H1 (cell line): ENCODE measurements around the gene IPO7. TPM values are rescaled to one million over a fixed set of nuclear protein-coding genes. Genes with fewer than 3 reads are reported as not detected.

Source experiments
- CTCF ChIA-PET: fragments of 300-600 bp; sonication (Branson Sonifier 250); formaldehyde crosslinking; loops from one replicate; lab custom pipeline; 2021; ENCODE audit not compliant: partially characterized antibody; lab: Charles Lee
- POLR2A ChIA-PET: fragments of 300-600 bp; sonication (Branson Sonifier 250); formaldehyde crosslinking; loops from one replicate; lab custom pipeline; 2021; ENCODE audit warnings: inconsistent platforms; ENCODE audit not compliant: partially characterized antibody; lab: Charles Lee
- DNase-seq, 2 experiments: peaks; one replicate each; pipeline versions ENCODE4 v3.0.0 to v3.0.0-alpha.2; 2010 to 2022; ENCODE audit warnings: low spot score in 2 of 2, low read depth in 1 of 2, mixed read lengths in 1 of 2
- FAIRE-seq: peaks from 2 replicates; lab custom pipeline; 2011; peaks lifted over from hg19 to GRCh38; lab: Jason Lieb, UNC
- H2AFZ ChIP-seq: 2 replicates; pipeline ENCODE4 v1.8.1; 2012; ENCODE audit warnings: low read length, inconsistent platforms
- H2AK5ac ChIP-seq: 2 replicates; pipeline ENCODE4 v1.6.1; 2013; ENCODE audit warnings: low read depth, low read length
- H2BK120ac ChIP-seq: replicated peaks from 2 replicates; pipeline ENCODE3; 2013; ENCODE audit warnings: low read depth, low read length, inconsistent platforms
- H2BK12ac ChIP-seq: 2 replicates; pipeline ENCODE4 v1.6.1; 2013; ENCODE audit warnings: low read depth, low read length
- H2BK15ac ChIP-seq: 2 replicates; pipeline ENCODE4 v1.6.1; 2013; ENCODE audit warnings: low read length
- H2BK20ac ChIP-seq: 2 replicates; pipeline ENCODE4 v1.6.1; 2013; ENCODE audit warnings: low read length
- H2BK5ac ChIP-seq: 2 replicates; pipeline ENCODE4 v1.6.1; 2013; ENCODE audit warnings: low read depth, low read length
- H3K14ac ChIP-seq: 2 replicates; pipeline ENCODE4 v1.6.1; 2013; ENCODE audit warnings: inconsistent platforms; ENCODE audit not compliant: insufficient read length
- H3K18ac ChIP-seq: 2 replicates; pipeline ENCODE4 v1.6.1; 2013; ENCODE audit warnings: low read length; ENCODE audit errors: extremely low read depth
- H3K23ac ChIP-seq: 2 replicates; pipeline ENCODE4 v1.6.1; 2013; ENCODE audit warnings: inconsistent platforms; ENCODE audit not compliant: insufficient read length
- H3K23me2 ChIP-seq: 2 replicates; pipeline ENCODE4 v1.6.1; 2013; ENCODE audit warnings: low read depth, low read length
- H3K27ac ChIP-seq: 2 replicates; pipeline ENCODE4 v1.6.1; 2011; ENCODE audit warnings: low read depth, low read length, inconsistent platforms
- H3K27me3 ChIP-seq, 4 experiments: replicated peaks in 1 of 4; 1 replicate in 1 of 4; 2 replicates in 3 of 4; pipeline versions ENCODE4 v1.6.1 to v1.8.1; 2011 to 2013; ENCODE audit warnings: low read length in 3 of 4, mild to moderate bottlenecking in 3 of 4, inconsistent platforms in 2 of 4, mixed read lengths in 2 of 4, moderate library complexity in 1 of 4; ENCODE audit not compliant: control insufficient read depth in 3 of 4, insufficient read depth in 3 of 4; ENCODE audit errors: extremely low read depth in 1 of 4
- H3K36me3 ChIP-seq, 4 experiments: 2 replicates each; pipeline versions ENCODE4 v1.6.1 to v1.8.1; 2011 to 2013; ENCODE audit warnings: mild to moderate bottlenecking in 4 of 4, low read length in 3 of 4, moderate library complexity in 2 of 4, control low read depth in 1 of 4, inconsistent platforms in 1 of 4; ENCODE audit not compliant: insufficient read depth in 4 of 4, control insufficient read depth in 2 of 4
- H3K4ac ChIP-seq: replicated peaks from 2 replicates; pipeline ENCODE3; 2013; ENCODE audit warnings: low read length, low read depth, mixed read lengths, inconsistent platforms; ENCODE audit not compliant: insufficient read length
- H3K4me1 ChIP-seq, 4 experiments: replicated peaks in 1 of 4; 1 replicate in 1 of 4; 2 replicates in 3 of 4; pipeline versions ENCODE4 v1.6.1 to v1.8.1; 2011 to 2013; ENCODE audit warnings: low read length in 3 of 4, inconsistent platforms in 2 of 4, mixed read lengths in 1 of 4; ENCODE audit not compliant: insufficient read depth in 4 of 4, control insufficient read depth in 3 of 4
- H3K4me2 ChIP-seq, 2 experiments: 2 replicates each; pipeline versions ENCODE4 v1.6.1 to v1.8.1; 2011 to 2013; ENCODE audit warnings: low read depth in 2 of 2, low read length in 2 of 2, control low read depth in 1 of 2, inconsistent platforms in 1 of 2, mild to moderate bottlenecking in 1 of 2; ENCODE audit not compliant: insufficient read depth in 1 of 2
- H3K4me3 ChIP-seq, 4 experiments: fragments of 200-600, 300-600 bp in 1 of 4; sonication (generic), shearing (Covaris generic), sonication (Bioruptor Twin) in 1 of 4; 2 replicates each; pipeline versions ENCODE4 v1.5.1 to v1.8.1; 2011 to 2016; ENCODE audit warnings: low read length in 4 of 4, low read depth in 3 of 4, control low read depth in 2 of 4, inconsistent platforms in 2 of 4, mild to moderate bottlenecking in 2 of 4, mixed read lengths in 1 of 4, moderate library complexity in 1 of 4; ENCODE audit not compliant: insufficient read depth in 2 of 4; ENCODE audit errors: extremely low read depth in 1 of 4
- H3K56ac ChIP-seq: replicated peaks from 2 replicates; pipeline ENCODE3; 2013; ENCODE audit warnings: low read depth, mild to moderate bottlenecking, mixed read lengths, low read length, inconsistent platforms; ENCODE audit not compliant: insufficient read length
- H3K79me1 ChIP-seq: 2 replicates; pipeline ENCODE4 v1.6.1; 2013; ENCODE audit warnings: low read depth, low read length, control low read depth
- H3K79me2 ChIP-seq, 2 experiments: 2 replicates each; pipeline versions ENCODE4 v1.6.1 to v1.8.1; 2012 to 2013; ENCODE audit warnings: low read length in 2 of 2, mild to moderate bottlenecking in 2 of 2, inconsistent platforms in 1 of 2; ENCODE audit not compliant: insufficient read depth in 2 of 2, control insufficient read depth in 1 of 2
- H3K9ac ChIP-seq, 4 experiments: replicated peaks in 1 of 4; 1 replicate in 1 of 4; 2 replicates in 3 of 4; pipeline versions ENCODE4 v1.6.1 to v1.8.1; 2011 to 2013; ENCODE audit warnings: low read depth in 3 of 4, low read length in 3 of 4, control low read depth in 2 of 4, mild to moderate bottlenecking in 2 of 4, moderate library complexity in 2 of 4, inconsistent platforms in 1 of 4; ENCODE audit errors: extremely low read depth in 1 of 4
- H3K9me3 ChIP-seq, 2 experiments: 2 replicates each; pipeline versions ENCODE4 v1.6.1 to v1.8.1; 2012 to 2013; ENCODE audit warnings: mild to moderate bottlenecking in 2 of 2, moderate library complexity in 2 of 2, control low read depth in 1 of 2, inconsistent platforms in 1 of 2, low read depth in 1 of 2, low read length in 1 of 2, mixed read lengths in 1 of 2; ENCODE audit not compliant: insufficient read depth in 2 of 2
- H4K20me1 ChIP-seq, 2 experiments: replicated peaks in 1 of 2; 2 replicates each; pipeline versions ENCODE3 to v1.8.1; 2011 to 2013; ENCODE audit warnings: inconsistent platforms in 2 of 2, low read length in 2 of 2, mild to moderate bottlenecking in 1 of 2; ENCODE audit not compliant: insufficient read depth in 2 of 2, control insufficient read depth in 1 of 2
- H4K5ac ChIP-seq: 2 replicates; pipeline ENCODE4 v1.6.1; 2013; ENCODE audit warnings: low read length, low read depth, mixed read lengths, inconsistent platforms; ENCODE audit not compliant: insufficient read length
- H4K8ac ChIP-seq: 2 replicates; pipeline ENCODE4 v1.8.0; 2013; ENCODE audit warnings: mild to moderate bottlenecking, moderate library complexity, low read length, inconsistent platforms; ENCODE audit not compliant: insufficient read depth; ENCODE audit errors: extremely low read depth
- H4K91ac ChIP-seq: replicated peaks from 2 replicates; pipeline ENCODE3; 2013; ENCODE audit warnings: low read length, mixed read lengths, inconsistent platforms; ENCODE audit not compliant: insufficient read length
- BCL11A ChIP-seq, 2 experiments: IDR thresholded peaks; one replicate each; pipeline ENCODE4 v1.6.1; 2011; ENCODE audit warnings: low read depth in 2 of 2, low read length in 2 of 2, mild to moderate bottlenecking in 2 of 2
- CREB1 ChIP-seq: IDR thresholded peaks from 2 replicates; pipeline ENCODE4 v1.6.1; 2012; ENCODE audit warnings: inconsistent platforms
- EGR1 ChIP-seq: IDR thresholded peaks from 2 replicates; pipeline ENCODE4 v1.6.1; 2011; ENCODE audit warnings: low read depth, low read length, borderline replicate concordance
- EZH2 ChIP-seq: fragments of 200-600 bp; sonication (generic); IDR thresholded peaks from 2 replicates; pipeline ENCODE4 v1.7.1; 2012; ENCODE audit warnings: low read depth, mild to moderate bottlenecking, moderate library complexity, low read length, inconsistent platforms; ENCODE audit not compliant: severe bottlenecking
- JUN ChIP-seq: IDR thresholded peaks from 2 replicates; pipeline ENCODE4 v1.6.1; 2011; ENCODE audit warnings: low read depth, mild to moderate bottlenecking, improper control_type of control experiment, low read length
- MAFK ChIP-seq: IDR thresholded peaks from 2 replicates; pipeline ENCODE4 v1.6.1; 2012; ENCODE audit warnings: low read depth, mild to moderate bottlenecking, improper control_type of control experiment, low read length
- POLR2A ChIP-seq, 2 experiments: IDR thresholded peaks; 1 replicate in 1 of 2; 2 replicates in 1 of 2; pipeline ENCODE4 v1.6.1; 2011; ENCODE audit warnings: low read depth in 2 of 2, low read length in 2 of 2, mild to moderate bottlenecking in 2 of 2; ENCODE audit errors: control extremely low read depth in 1 of 2
- RBBP5 ChIP-seq: IDR thresholded peaks from 2 replicates; pipeline ENCODE4 v1.7.1; 2012; ENCODE audit warnings: low read depth, mild to moderate bottlenecking, inconsistent platforms, low read length, moderate library complexity, borderline replicate concordance
- RFX5 ChIP-seq: IDR thresholded peaks from 2 replicates; pipeline ENCODE4 v1.6.1; 2011; ENCODE audit warnings: low read depth, low read length, improper control_type of control experiment, borderline replicate concordance
- RNF2 ChIP-seq: fragments of 200-900, 300-1000 bp; sonication (generic); IDR thresholded peaks from 2 replicates; pipeline ENCODE4 v1.7.1; 2016; ENCODE audit warnings: borderline replicate concordance, low read depth, mild to moderate bottlenecking, antibody characterized with exemption, low read length; ENCODE audit not compliant: poor library complexity, severe bottlenecking; ENCODE audit errors: missing control alignments
- SAP30 ChIP-seq: fragments of 300-600 bp; sonication (generic); IDR thresholded peaks from 2 replicates; pipeline ENCODE4 v1.7.1; 2012; ENCODE audit warnings: low read length, moderate library complexity, mild to moderate bottlenecking, inconsistent platforms; ENCODE audit not compliant: insufficient read depth, insufficient replicate concordance
- SP1 ChIP-seq: IDR thresholded peaks from 2 replicates; pipeline ENCODE4 v1.6.1; 2011; ENCODE audit warnings: low read depth, low read length
- ZNF274 ChIP-seq: IDR thresholded peaks from 2 replicates; pipeline ENCODE4 v1.7.0; 2012; ENCODE audit warnings: low read length, borderline replicate concordance; ENCODE audit errors: extremely low read depth
- WGBS, 2 experiments: shearing (Covaris generic) in 1 of 2; methylation state at CpG; one replicate each; pipeline versions ENCODE4 v1.1.6 to v1.1.7; 2013 to 2015; ENCODE audit warnings: low lambda C conversion rate in 2 of 2, mixed read lengths in 2 of 2, inconsistent platforms in 1 of 2, low coverage in 1 of 2, missing lambda C conversion rate in 1 of 2; ENCODE audit not compliant: insufficient replicate concordance in 2 of 2, insufficient coverage in 1 of 2, insufficient read length in 1 of 2; ENCODE audit errors: extremely low coverage in 1 of 2, missing lambda C conversion rate in 1 of 2; 5-methylcytosine and 5-hydroxymethylcytosine counted together
- polyA plus RNA-seq, 7 experiments: library from polyadenylated mRNA; depleted of rRNA in 3 of 7; stranded (reverse) in 5 of 7; unstranded in 2 of 7; fragments of >200 nt in 5 of 7; fragments of 200-250 nt in 2 of 7; gene quantifications; 1 replicate in 5 of 7; 2 replicates in 1 of 7; 4 replicates in 1 of 7; pipeline versions ENCODE4 v1.2.1 to v1.2.3, GENCODE V29; 2011 to 2013; ENCODE audit warnings: missing spikeins in 2 of 7, mixed read lengths in 2 of 7
- total RNA-seq: library from RNA; stranded (reverse); fragmentation: NEBNext Ultra II Directional; extraction: Animal tissue kit (Norgen Biotek cat#: 25700); gene quantifications from 2 replicates; pipeline ENCODE4 v1.2.1, GENCODE V29; 2021
- TF ChIP-seq, protein P1 (sequence below): IDR thresholded peaks from 2 replicates; pipeline ENCODE4 v1.6.1; 2011; ENCODE audit warnings: low read depth, mild to moderate bottlenecking, low read length; ENCODE audit not compliant: insufficient read depth

Gene IPO7
- total and polyA plus RNA-seq, 2 of the 8 experiments (the other 6 are each of a cell fraction or from before 2014, with no cell fraction given), result 45.9 to 259 TPM

GRCh38 chr11:9438611-9439010 is 54.2 kb downstream of the IPO7 start:
- Histone ChIP-seq H4K8ac (no peak overlapping the region), H4K20me1 (no peaks in the 10 kb centered on the region), H3K9me3 (no peaks in the 10 kb centered on the region), H3K27me3 (no peaks in the 10 kb centered on the region), H3K4me3 (no peak overlapping the region), H2AFZ (no peak overlapping the region), H2BK120ac (no peak overlapping the region), H4K91ac (no peak overlapping the region), H2BK15ac (no peak overlapping the region), H3K14ac (no peak overlapping the region), H3K56ac (no peak overlapping the region), H3K23me2 (no peaks in the 10 kb centered on the region), H3K36me3 (peaks cover 44 to 98% (median 84%) of the 10 kb centered on the region in 4 experiments), H3K18ac (no peak overlapping the region), H2BK20ac (no peak overlapping the region), H4K5ac (no peak overlapping the region), H2AK5ac (no peak overlapping the region), H3K9ac (no peak overlapping the region), H3K4me2 (no peak overlapping the region), H2BK5ac (no peak overlapping the region), H3K4me1 (no peaks in the 10 kb centered on the region), H3K23ac (no peak overlapping the region), H3K79me2 (no peaks in the 10 kb centered on the region), H2BK12ac (no peak overlapping the region), H3K79me1 (no peaks in the 10 kb centered on the region), H3K4ac (no peak overlapping the region), H3K27ac (no peak overlapping the region)
- 97% methylated on average over 4 of the region's 4 CpGs; no CpG with 5 or more reads in 1 of the 2 experiments for WGBS, 2 experiments
- DNase-seq (no peak), FAIRE-seq (no peak)
- ChIA-PET POLR2A (interaction anchor here (0.7 to 1.7 kb wide), 3 partner anchors 22 to 288 kb away, joined by 3 to 7 read pairs (median 5); partner anchors contain the start of gene ZNF143), CTCF (no interaction called here)
- no peak for TF ChIP-seq POLR2A (IDR thresholded peaks at IDR 0.05; ENCODE audit: control extremely low read depth in 1 of 2, low read depth in 2 of 2, low read length in 2 of 2)
- no peak for TF ChIP-seq SP1
- no peak for TF ChIP-seq RFX5
- TF ChIP-seq CREB1, result no peak
- TF ChIP-seq JUN, result no peak
- TF ChIP-seq MAFK, result no peak
- no peak for TF ChIP-seq SAP30
- TF ChIP-seq BCL11A (IDR thresholded peaks at IDR 0.05; ENCODE audit: low read depth in 2 of 2, low read length in 2 of 2), result no peak
- no peak for TF ChIP-seq EGR1
- TF ChIP-seq RNF2, result no peak
- no peak for TF ChIP-seq EZH2
- TF ChIP-seq, protein P1, sequence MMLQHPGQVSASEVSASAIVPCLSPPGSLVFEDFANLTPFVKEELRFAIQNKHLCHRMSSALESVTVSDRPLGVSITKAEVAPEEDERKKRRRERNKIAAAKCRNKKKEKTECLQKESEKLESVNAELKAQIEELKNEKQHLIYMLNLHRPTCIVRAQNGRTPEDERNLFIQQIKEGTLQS, result no peak
- TF ChIP-seq RBBP5, result no peak
- no peak for TF ChIP-seq ZNF274
